KOPT-K1 (cell line): ENCODE data around the gene PRKG2.

ENCODE experiments used
- H3K27ac ChIP-seq: fragments of 200-600 bp; sonication (generic); 2 replicates; pipeline ENCODE4 v1.5.1; 2016; ENCODE audit warnings: antibody characterized with exemption, mild to moderate bottlenecking, low read depth, low read length; ENCODE audit not compliant: poor library complexity, severe bottlenecking
- H3K36me3 ChIP-seq: fragments of 200-600 bp; sonication (generic); 2 replicates; pipeline ENCODE4 v1.5.1; 2017; ENCODE audit warnings: antibody characterized with exemption, mild to moderate bottlenecking, low read length, moderate library complexity; ENCODE audit not compliant: insufficient read depth
- H3K9me3 ChIP-seq: fragments of 200-600 bp; sonication (generic); 2 replicates; pipeline ENCODE4 v1.5.1; 2017; ENCODE audit warnings: antibody characterized with exemption, low read length, mild to moderate bottlenecking; ENCODE audit not compliant: insufficient read depth, poor library complexity, severe bottlenecking

PRKG2 gene, protein sequence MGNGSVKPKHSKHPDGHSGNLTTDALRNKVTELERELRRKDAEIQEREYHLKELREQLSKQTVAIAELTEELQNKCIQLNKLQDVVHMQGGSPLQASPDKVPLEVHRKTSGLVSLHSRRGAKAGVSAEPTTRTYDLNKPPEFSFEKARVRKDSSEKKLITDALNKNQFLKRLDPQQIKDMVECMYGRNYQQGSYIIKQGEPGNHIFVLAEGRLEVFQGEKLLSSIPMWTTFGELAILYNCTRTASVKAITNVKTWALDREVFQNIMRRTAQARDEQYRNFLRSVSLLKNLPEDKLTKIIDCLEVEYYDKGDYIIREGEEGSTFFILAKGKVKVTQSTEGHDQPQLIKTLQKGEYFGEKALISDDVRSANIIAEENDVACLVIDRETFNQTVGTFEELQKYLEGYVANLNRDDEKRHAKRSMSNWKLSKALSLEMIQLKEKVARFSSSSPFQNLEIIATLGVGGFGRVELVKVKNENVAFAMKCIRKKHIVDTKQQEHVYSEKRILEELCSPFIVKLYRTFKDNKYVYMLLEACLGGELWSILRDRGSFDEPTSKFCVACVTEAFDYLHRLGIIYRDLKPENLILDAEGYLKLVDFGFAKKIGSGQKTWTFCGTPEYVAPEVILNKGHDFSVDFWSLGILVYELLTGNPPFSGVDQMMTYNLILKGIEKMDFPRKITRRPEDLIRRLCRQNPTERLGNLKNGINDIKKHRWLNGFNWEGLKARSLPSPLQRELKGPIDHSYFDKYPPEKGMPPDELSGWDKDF

GRCh38 chr4:81214881-81215868 is at the start of gene PRKG2:
PRKG2 (minus strand) TSS chr4:81215222; CDS start chr4:81205047, 10,175 bp downstream.
- Histone ChIP-seq H3K36me3 (no peaks in the 10 kb centered on the region), H3K9me3 (no peaks in the 10 kb centered on the region), H3K27ac (no peak within 1 kb of the TSS)

DNA sequence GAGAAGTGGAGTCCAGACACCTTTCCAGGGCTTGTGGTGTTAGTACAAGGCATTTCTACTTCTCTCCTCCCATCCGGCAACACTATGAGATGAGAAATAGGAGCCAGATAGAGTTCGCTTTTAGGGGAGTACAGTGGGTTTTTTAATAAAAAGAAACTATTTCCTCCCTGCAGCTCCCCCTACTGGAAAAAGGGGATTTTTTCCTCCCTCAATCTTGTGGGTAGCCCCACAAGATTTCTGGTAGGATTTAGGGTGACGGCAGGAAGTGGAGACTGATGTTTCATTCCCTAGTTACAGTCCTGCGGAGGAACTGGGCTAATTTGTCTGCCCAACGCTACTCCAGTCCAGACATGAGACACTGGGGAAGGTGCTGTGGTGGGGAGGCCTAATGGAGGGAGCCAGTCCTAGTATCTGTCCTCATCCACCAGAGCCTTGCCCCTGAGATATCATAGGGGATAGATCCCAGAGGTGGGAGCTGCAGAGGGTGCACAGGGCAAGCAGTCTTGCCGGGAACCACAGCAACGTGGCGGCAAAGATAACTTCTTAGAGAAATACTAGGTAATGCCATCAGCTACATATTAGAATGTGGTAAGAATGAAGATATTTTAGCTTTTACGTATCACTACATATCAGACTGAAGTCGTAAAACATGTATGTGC is 45.5 kb upstream of the PRKG2 start:
- no peaks in the 10 kb centered on the region for H3K9me3 ChIP-seq
- no peaks in the 10 kb centered on the region for H3K36me3 ChIP-seq
- no peak overlapping the region for H3K27ac ChIP-seq

DNA sequence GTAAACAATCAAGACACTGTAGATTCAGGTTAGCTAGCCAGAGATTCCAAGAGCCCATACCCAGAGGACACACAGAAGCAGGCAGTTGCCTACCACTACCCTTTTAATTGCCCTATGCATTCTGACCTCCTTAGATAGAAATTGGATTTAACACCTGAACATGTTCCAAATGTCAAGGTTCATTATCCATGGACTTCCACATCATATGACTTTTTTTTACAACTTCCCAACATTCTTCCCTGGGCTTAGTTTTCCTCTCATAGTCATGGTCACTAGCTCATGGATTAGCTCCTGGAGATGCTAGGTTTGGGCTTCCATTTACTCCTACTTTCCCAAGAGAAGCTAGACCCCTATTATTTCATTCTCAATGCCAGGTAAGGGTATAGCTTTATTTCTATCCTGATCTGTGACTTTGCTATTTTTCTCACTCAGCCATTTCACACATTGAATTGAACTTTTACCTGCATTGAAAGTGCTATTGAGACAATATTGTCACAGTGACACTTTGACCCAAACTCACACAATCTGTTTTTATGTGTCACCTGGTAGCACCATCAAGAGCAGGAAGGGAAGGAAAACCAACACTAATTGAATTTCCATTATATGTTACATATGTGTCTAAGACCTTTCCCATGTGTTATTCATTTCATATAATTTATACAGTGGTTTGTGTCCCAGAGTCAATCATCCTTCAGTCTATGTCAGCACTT is 44.0 kb upstream of the PRKG2 start:
- Histone ChIP-seq H3K27ac (no peak overlapping the region), H3K9me3 (no peaks in the 10 kb centered on the region), H3K36me3 (no peaks in the 10 kb centered on the region)

DNA sequence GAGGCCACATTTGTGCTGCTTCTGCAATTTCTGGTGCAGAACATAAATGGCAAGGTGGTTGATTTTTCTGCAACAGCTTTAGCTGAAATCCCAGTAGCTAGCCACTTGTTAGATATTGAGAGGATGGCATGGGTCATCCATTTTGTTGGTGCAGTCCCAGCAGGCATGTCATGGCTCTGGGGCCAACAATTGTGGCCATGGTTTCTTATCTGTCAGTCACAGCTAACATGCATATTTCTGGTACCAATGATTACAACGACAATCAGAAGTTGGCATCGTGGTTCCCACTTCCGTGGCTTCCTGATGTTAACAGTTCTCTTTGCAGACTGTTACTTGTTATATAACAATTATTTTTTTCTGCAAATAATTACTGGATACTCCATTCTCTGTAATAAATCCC is 42.8 kb upstream of the PRKG2 start:
- Histone ChIP-seq H3K36me3 (no peaks in the 10 kb centered on the region), H3K9me3 (no peaks in the 10 kb centered on the region), H3K27ac (no peak overlapping the region)

- Histone ChIP-seq H3K27ac (no peak overlapping the region), H3K9me3 (no peaks in the 10 kb centered on the region), H3K36me3 (no peaks in the 10 kb centered on the region)
These were observed 42.0 kb upstream of the PRKG2 start for GRCh38 chr4:81257021-81257420.

GRCh38 chr4:81256059-81256970 is 41.3 kb upstream of the PRKG2 start:
- Histone ChIP-seq H3K9me3 (no peaks in the 10 kb centered on the region), H3K36me3 (no peaks in the 10 kb centered on the region), H3K27ac (no peak overlapping the region)

GRCh38 chr4:81255524-81255923 is 40.5 kb upstream of the PRKG2 start:
- H3K9me3 ChIP-seq: no peaks in the 10 kb centered on the region
- no peaks in the 10 kb centered on the region for H3K36me3 ChIP-seq
- no peak overlapping the region for H3K27ac ChIP-seq

DNA sequence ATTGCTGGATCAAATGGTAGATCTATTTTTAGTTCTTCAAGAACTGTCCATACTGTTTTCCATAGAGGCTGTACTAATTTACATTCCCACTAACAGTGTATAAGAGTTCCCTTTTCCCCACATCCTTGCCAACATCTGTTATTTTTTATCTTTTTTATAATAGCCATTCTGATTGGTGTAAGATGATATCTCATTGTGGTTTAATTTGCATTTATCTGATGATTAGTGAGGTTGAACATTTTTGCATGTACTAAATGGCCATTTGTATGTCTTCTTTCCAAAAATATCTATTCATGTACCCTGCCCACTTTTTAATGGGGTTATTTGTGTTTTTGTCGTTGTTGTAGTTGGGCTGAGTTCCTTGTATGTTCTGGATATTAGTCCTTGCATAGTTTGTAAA is 35.4 kb upstream of the PRKG2 start:
- Histone ChIP-seq H3K27ac (no peak overlapping the region), H3K9me3 (no peaks in the 10 kb centered on the region), H3K36me3 (no peaks in the 10 kb centered on the region)

DNA sequence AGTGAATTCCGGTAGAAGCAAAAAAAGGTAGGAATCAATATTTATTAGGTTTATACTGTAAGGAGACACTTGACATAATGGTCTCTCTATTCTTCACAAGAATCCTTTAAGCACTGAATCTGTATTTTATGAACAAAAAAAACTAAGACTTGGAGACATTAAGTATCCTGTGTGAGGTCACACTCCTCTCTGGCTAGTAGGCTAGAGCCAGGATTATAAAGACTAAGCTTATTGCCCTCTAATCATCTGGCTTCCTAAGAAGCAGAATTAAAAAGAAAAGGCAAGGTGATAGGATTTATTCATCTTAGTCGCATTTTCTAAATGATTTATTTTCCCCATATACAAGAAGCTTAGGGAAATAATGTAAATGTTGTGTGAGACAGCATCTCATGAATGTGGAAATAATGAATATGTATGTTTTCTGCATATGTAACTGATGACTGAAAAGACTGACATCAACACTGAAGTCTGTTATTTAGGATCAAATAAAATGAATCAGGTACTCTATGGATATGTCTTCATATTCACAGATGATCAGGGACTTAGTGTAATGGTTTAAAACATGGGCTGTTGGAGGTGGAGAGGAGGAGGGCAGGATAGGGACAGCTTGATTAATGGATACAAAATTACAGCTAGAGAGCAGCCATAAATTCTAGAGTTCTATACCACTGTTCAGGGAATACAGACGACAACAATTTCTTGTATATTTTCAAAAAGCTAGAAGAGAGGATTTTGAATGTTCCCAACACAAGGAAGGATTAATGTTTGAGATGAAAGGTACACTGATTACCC is 30.4 kb upstream of the PRKG2 start:
- H3K9me3 ChIP-seq: no peaks in the 10 kb centered on the region
- no peak overlapping the region for H3K27ac ChIP-seq
- no peaks in the 10 kb centered on the region for H3K36me3 ChIP-seq

DNA sequence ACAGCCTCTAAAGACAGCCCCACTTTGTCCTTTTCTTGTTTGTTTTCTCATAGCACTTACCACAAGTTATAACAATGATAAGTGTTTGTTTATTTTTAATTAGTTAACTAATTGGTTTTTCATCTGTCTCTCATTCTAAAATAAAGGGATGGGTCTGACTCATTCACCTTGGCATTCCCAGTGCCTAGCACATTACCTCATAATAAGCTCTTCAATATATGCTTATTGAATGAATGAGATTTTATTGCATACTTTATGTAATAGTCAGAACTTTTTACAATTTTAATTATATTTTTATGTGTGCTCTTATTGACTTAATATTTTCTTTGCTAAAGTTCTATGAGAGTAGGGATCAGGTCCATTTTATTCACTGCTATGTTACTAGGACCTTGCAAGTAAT is 22.8 kb upstream of the PRKG2 start:
- no peaks in the 10 kb centered on the region for H3K9me3 ChIP-seq
- H3K27ac ChIP-seq: no peak overlapping the region
- H3K36me3 ChIP-seq: no peaks in the 10 kb centered on the region

DNA sequence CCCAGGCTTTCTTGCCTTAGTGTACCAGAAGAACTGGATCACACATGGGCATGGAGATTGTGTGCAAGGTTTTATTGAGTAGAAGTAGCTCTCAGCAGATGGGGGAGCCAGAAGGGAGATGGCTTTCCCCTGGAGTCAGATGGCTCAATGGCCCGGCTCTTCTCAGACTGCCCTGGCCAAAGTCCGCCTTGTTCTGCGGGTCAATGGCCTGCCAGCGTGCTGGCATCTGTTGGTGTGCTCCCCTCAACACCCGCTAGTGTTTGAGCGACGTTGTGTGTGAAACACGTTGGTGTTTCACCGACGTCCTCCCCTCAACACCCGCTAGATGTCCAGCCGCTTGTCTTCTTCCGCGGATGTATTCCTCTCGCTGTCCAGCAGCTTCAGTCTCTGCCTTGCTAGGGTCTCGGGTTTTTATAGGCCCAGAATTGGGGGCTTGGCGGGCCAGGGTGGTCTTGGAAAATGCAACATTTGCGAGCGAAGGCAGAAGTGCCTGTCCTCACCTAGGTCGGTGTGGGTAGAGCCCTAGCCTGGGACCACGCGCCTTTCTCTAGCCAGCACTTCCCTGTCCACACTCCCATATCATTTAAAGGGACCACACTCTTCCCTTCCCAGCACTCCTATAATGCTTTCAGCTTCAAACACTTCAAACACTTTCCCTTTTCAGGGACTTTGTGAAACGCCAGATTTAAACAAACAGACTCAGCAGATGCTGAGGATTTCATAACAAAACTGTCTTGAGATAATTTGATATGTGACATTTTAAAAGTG is 21.1 kb upstream of the PRKG2 start:
- no peaks in the 10 kb centered on the region for H3K36me3 ChIP-seq
- H3K9me3 ChIP-seq: peaks cover 7% of the 10 kb centered on the region
- H3K27ac ChIP-seq: no peak overlapping the region

- Histone ChIP-seq H3K27ac (no peak overlapping the region), H3K36me3 (no peaks in the 10 kb centered on the region)
These were observed 12.9 kb upstream of the PRKG2 start for GRCh38 chr4:81227968-81228367.

More at GRCh38 chr4:81227968-81228367, 12.9 kb upstream of the PRKG2 start:
- peaks cover 11% of the 10 kb centered on the region for H3K9me3 ChIP-seq
